Right renal cortex interstitium (tissue), 3 donors: Measurements from ENCODE around the gene GOLIM4. TPM values are rescaled to one million over a fixed set of nuclear protein-coding genes. Genes with fewer than 3 reads are reported as not detected.
"Not testable (repeated sequence)": the region's sequence is repeated elsewhere in the genome, so short reads cannot be mapped to it uniquely, and the experiment has no call there.

Source experiments
- DNase-seq, 3 donors: peaks; one replicate each; pipeline ENCODE4 v3.0.0-alpha.2; 2013; ENCODE audit warnings: low read depth in 3 of 3, low spot score in 2 of 3
- polyA plus RNA-seq, 3 donors: library from polyadenylated mRNA; unstranded; fragments of 120-200 nt; gene quantifications; one replicate each; pipeline ENCODE4 v1.2.1, GENCODE V29; 2013; ENCODE audit not compliant: insufficient read length in 3 of 3

Gene GOLIM4
- polyA plus RNA-seq, 3 donors = 117 to 130 (median 128) TPM

- no peak for DNase-seq
Observed at GRCh38 chr3:168051531-168052471, 43.9 kb downstream of the GOLIM4 start.

GRCh38 chr3:168051070-168051469, 44.7 kb downstream of the GOLIM4 start:
- no peak for DNase-seq

GRCh38 chr3:168049367-168049974, 46.3 kb downstream of the GOLIM4 start:
- no peak for DNase-seq

- DNase-seq = no peak
Observed at GRCh38 chr3:168048414-168049330, 47.1 kb downstream of the GOLIM4 start.

GRCh38 chr3:168047936-168048335, 47.8 kb downstream of the GOLIM4 start:
- DNase-seq = no peak

GRCh38 chr3:168047190-168047795, 48.4 kb downstream of the GOLIM4 start:
- peak in 2 of 3 donors; percentile 47 to 69 for DNase-seq

- no peak for DNase-seq
Observed at GRCh38 chr3:168044049-168044448, 51.7 kb downstream of the GOLIM4 start.

GRCh38 chr3:168040607-168041208, 55.0 kb downstream of the GOLIM4 start:
- DNase-seq = no peak

- DNase-seq = no peak
Observed at GRCh38 chr3:168037020-168037419, 58.7 kb downstream of the GOLIM4 start.

GRCh38 chr3:168036619-168037018, 59.1 kb downstream of the GOLIM4 start:
- no peak for DNase-seq

GRCh38 chr3:168034152-168034928, 61.4 kb downstream of the GOLIM4 start:
- no peak for DNase-seq

GRCh38 chr3:168030577-168030976, 65.1 kb downstream of the GOLIM4 start:
- DNase-seq = no peak

- DNase-seq = no peak
Observed at GRCh38 chr3:168029705-168030104, 66.0 kb downstream of the GOLIM4 start.

- no peak for DNase-seq
Observed at GRCh38 chr3:168028086-168028485, 67.6 kb downstream of the GOLIM4 start.

GRCh38 chr3:168026764-168027163, 69.0 kb downstream of the GOLIM4 start:
- no peak for DNase-seq

GRCh38 chr3:168025076-168025475, 70.6 kb downstream of the GOLIM4 start:
- no peak for DNase-seq

- DNase-seq = no peak
Observed at GRCh38 chr3:168024537-168024941, 71.2 kb downstream of the GOLIM4 start.

GRCh38 chr3:168021737-168022450, 73.8 kb downstream of the GOLIM4 start:
- DNase-seq = no peak

GRCh38 chr3:168011280-168011679, 84.4 kb downstream of the GOLIM4 start:
- DNase-seq = not testable (repeated sequence)
